HL-60 (cell line): ENCODE results near the gene NPEPL1.

ENCODE experiments used
- CTCF ChIP-seq: IDR thresholded peaks from one replicate; pipeline ENCODE4 v1.5.1; 2011; ENCODE audit warnings: low read length, control low read depth, inconsistent platforms; ENCODE audit not compliant: insufficient read depth
- POLR2AphosphoS5 ChIP-seq: IDR thresholded peaks from 2 replicates; pipeline ENCODE4 v1.6.1; 2012; ENCODE audit warnings: low read depth
- REST ChIP-seq: IDR thresholded peaks from 2 replicates; pipeline ENCODE4 v1.6.1; 2012; ENCODE audit warnings: low read depth; ENCODE audit not compliant: insufficient replicate concordance

GRCh38 chr20:58718121-58718563 is 25.5 kb downstream of the NPEPL1 start:
- TF ChIP-seq REST (no peak), CTCF (no peak), POLR2AphosphoS5 (no peak)
